H1 (cell line): ENCODE results near the gene COPA. TPM values are rescaled to one million over a fixed set of nuclear protein-coding genes. Genes with fewer than 3 reads are reported as not detected.
A peak's percentile ranks its signal among the peaks of the same experiment; 100 is the strongest.

Experiments used
- CTCF ChIA-PET: fragments of 300-600 bp; sonication (Branson Sonifier 250); formaldehyde crosslinking; loops from one replicate; lab custom pipeline; 2021; ENCODE audit not compliant: partially characterized antibody; lab: Charles Lee
- POLR2A ChIA-PET: fragments of 300-600 bp; sonication (Branson Sonifier 250); formaldehyde crosslinking; loops from one replicate; lab custom pipeline; 2021; ENCODE audit warnings: inconsistent platforms; ENCODE audit not compliant: partially characterized antibody; lab: Charles Lee
- DNase-seq, 2 experiments: peaks; one replicate each; pipeline versions ENCODE4 v3.0.0 to v3.0.0-alpha.2; 2010 to 2022; ENCODE audit warnings: low spot score in 2 of 2, low read depth in 1 of 2, mixed read lengths in 1 of 2
- FAIRE-seq: peaks from 2 replicates; lab custom pipeline; 2011; peaks lifted over from hg19 to GRCh38; lab: Jason Lieb, UNC
- H2AFZ ChIP-seq: 2 replicates; pipeline ENCODE4 v1.8.1; 2012; ENCODE audit warnings: low read length, inconsistent platforms
- H2AK5ac ChIP-seq: 2 replicates; pipeline ENCODE4 v1.6.1; 2013; ENCODE audit warnings: low read depth, low read length
- H2BK120ac ChIP-seq: replicated peaks from 2 replicates; pipeline ENCODE3; 2013; ENCODE audit warnings: low read depth, low read length, inconsistent platforms
- H2BK12ac ChIP-seq: 2 replicates; pipeline ENCODE4 v1.6.1; 2013; ENCODE audit warnings: low read depth, low read length
- H2BK15ac ChIP-seq: 2 replicates; pipeline ENCODE4 v1.6.1; 2013; ENCODE audit warnings: low read length
- H2BK20ac ChIP-seq: 2 replicates; pipeline ENCODE4 v1.6.1; 2013; ENCODE audit warnings: low read length
- H2BK5ac ChIP-seq: 2 replicates; pipeline ENCODE4 v1.6.1; 2013; ENCODE audit warnings: low read depth, low read length
- H3K14ac ChIP-seq: 2 replicates; pipeline ENCODE4 v1.6.1; 2013; ENCODE audit warnings: inconsistent platforms; ENCODE audit not compliant: insufficient read length
- H3K18ac ChIP-seq: 2 replicates; pipeline ENCODE4 v1.6.1; 2013; ENCODE audit warnings: low read length; ENCODE audit errors: extremely low read depth
- H3K23ac ChIP-seq: 2 replicates; pipeline ENCODE4 v1.6.1; 2013; ENCODE audit warnings: inconsistent platforms; ENCODE audit not compliant: insufficient read length
- H3K23me2 ChIP-seq: 2 replicates; pipeline ENCODE4 v1.6.1; 2013; ENCODE audit warnings: low read depth, low read length
- H3K27ac ChIP-seq: 2 replicates; pipeline ENCODE4 v1.6.1; 2011; ENCODE audit warnings: low read depth, low read length, inconsistent platforms
- H3K27me3 ChIP-seq, 4 experiments: replicated peaks in 1 of 4; 1 replicate in 1 of 4; 2 replicates in 3 of 4; pipeline versions ENCODE4 v1.6.1 to v1.8.1; 2011 to 2013; ENCODE audit warnings: low read length in 3 of 4, mild to moderate bottlenecking in 3 of 4, inconsistent platforms in 2 of 4, mixed read lengths in 2 of 4, moderate library complexity in 1 of 4; ENCODE audit not compliant: control insufficient read depth in 3 of 4, insufficient read depth in 3 of 4; ENCODE audit errors: extremely low read depth in 1 of 4
- H3K36me3 ChIP-seq, 4 experiments: 2 replicates each; pipeline versions ENCODE4 v1.6.1 to v1.8.1; 2011 to 2013; ENCODE audit warnings: mild to moderate bottlenecking in 4 of 4, low read length in 3 of 4, moderate library complexity in 2 of 4, control low read depth in 1 of 4, inconsistent platforms in 1 of 4; ENCODE audit not compliant: insufficient read depth in 4 of 4, control insufficient read depth in 2 of 4
- H3K4ac ChIP-seq: replicated peaks from 2 replicates; pipeline ENCODE3; 2013; ENCODE audit warnings: low read length, low read depth, mixed read lengths, inconsistent platforms; ENCODE audit not compliant: insufficient read length
- H3K4me1 ChIP-seq, 4 experiments: replicated peaks in 1 of 4; 1 replicate in 1 of 4; 2 replicates in 3 of 4; pipeline versions ENCODE4 v1.6.1 to v1.8.1; 2011 to 2013; ENCODE audit warnings: low read length in 3 of 4, inconsistent platforms in 2 of 4, mixed read lengths in 1 of 4; ENCODE audit not compliant: insufficient read depth in 4 of 4, control insufficient read depth in 3 of 4
- H3K4me2 ChIP-seq, 2 experiments: 2 replicates each; pipeline versions ENCODE4 v1.6.1 to v1.8.1; 2011 to 2013; ENCODE audit warnings: low read depth in 2 of 2, low read length in 2 of 2, control low read depth in 1 of 2, inconsistent platforms in 1 of 2, mild to moderate bottlenecking in 1 of 2; ENCODE audit not compliant: insufficient read depth in 1 of 2
- H3K4me3 ChIP-seq, 4 experiments: fragments of 200-600, 300-600 bp in 1 of 4; sonication (generic), shearing (Covaris generic), sonication (Bioruptor Twin) in 1 of 4; 2 replicates each; pipeline versions ENCODE4 v1.5.1 to v1.8.1; 2011 to 2016; ENCODE audit warnings: low read length in 4 of 4, low read depth in 3 of 4, control low read depth in 2 of 4, inconsistent platforms in 2 of 4, mild to moderate bottlenecking in 2 of 4, mixed read lengths in 1 of 4, moderate library complexity in 1 of 4; ENCODE audit not compliant: insufficient read depth in 2 of 4; ENCODE audit errors: extremely low read depth in 1 of 4
- H3K56ac ChIP-seq: replicated peaks from 2 replicates; pipeline ENCODE3; 2013; ENCODE audit warnings: low read depth, mild to moderate bottlenecking, mixed read lengths, low read length, inconsistent platforms; ENCODE audit not compliant: insufficient read length
- H3K79me1 ChIP-seq: 2 replicates; pipeline ENCODE4 v1.6.1; 2013; ENCODE audit warnings: low read depth, low read length, control low read depth
- H3K79me2 ChIP-seq, 2 experiments: 2 replicates each; pipeline versions ENCODE4 v1.6.1 to v1.8.1; 2012 to 2013; ENCODE audit warnings: low read length in 2 of 2, mild to moderate bottlenecking in 2 of 2, inconsistent platforms in 1 of 2; ENCODE audit not compliant: insufficient read depth in 2 of 2, control insufficient read depth in 1 of 2
- H3K9ac ChIP-seq, 4 experiments: replicated peaks in 1 of 4; 1 replicate in 1 of 4; 2 replicates in 3 of 4; pipeline versions ENCODE4 v1.6.1 to v1.8.1; 2011 to 2013; ENCODE audit warnings: low read depth in 3 of 4, low read length in 3 of 4, control low read depth in 2 of 4, mild to moderate bottlenecking in 2 of 4, moderate library complexity in 2 of 4, inconsistent platforms in 1 of 4; ENCODE audit errors: extremely low read depth in 1 of 4
- H3K9me3 ChIP-seq, 2 experiments: 2 replicates each; pipeline versions ENCODE4 v1.6.1 to v1.8.1; 2012 to 2013; ENCODE audit warnings: mild to moderate bottlenecking in 2 of 2, moderate library complexity in 2 of 2, control low read depth in 1 of 2, inconsistent platforms in 1 of 2, low read depth in 1 of 2, low read length in 1 of 2, mixed read lengths in 1 of 2; ENCODE audit not compliant: insufficient read depth in 2 of 2
- H4K20me1 ChIP-seq, 2 experiments: replicated peaks in 1 of 2; 2 replicates each; pipeline versions ENCODE3 to v1.8.1; 2011 to 2013; ENCODE audit warnings: inconsistent platforms in 2 of 2, low read length in 2 of 2, mild to moderate bottlenecking in 1 of 2; ENCODE audit not compliant: insufficient read depth in 2 of 2, control insufficient read depth in 1 of 2
- H4K5ac ChIP-seq: 2 replicates; pipeline ENCODE4 v1.6.1; 2013; ENCODE audit warnings: low read length, low read depth, mixed read lengths, inconsistent platforms; ENCODE audit not compliant: insufficient read length
- H4K8ac ChIP-seq: 2 replicates; pipeline ENCODE4 v1.8.0; 2013; ENCODE audit warnings: mild to moderate bottlenecking, moderate library complexity, low read length, inconsistent platforms; ENCODE audit not compliant: insufficient read depth; ENCODE audit errors: extremely low read depth
- H4K91ac ChIP-seq: replicated peaks from 2 replicates; pipeline ENCODE3; 2013; ENCODE audit warnings: low read length, mixed read lengths, inconsistent platforms; ENCODE audit not compliant: insufficient read length
- ASH2L ChIP-seq: fragments of 200-600, 300-600 bp; sonication (generic); IDR thresholded peaks from one replicate; pipeline ENCODE4 v1.7.1; 2017; ENCODE audit warnings: low read length
- GTF2F1 ChIP-seq: IDR thresholded peaks from 2 replicates; pipeline ENCODE4 v1.6.1; 2012; ENCODE audit warnings: low read depth, low read length, improper control_type of control experiment, borderline replicate concordance
- MAFK ChIP-seq: IDR thresholded peaks from 2 replicates; pipeline ENCODE4 v1.6.1; 2012; ENCODE audit warnings: low read depth, mild to moderate bottlenecking, improper control_type of control experiment, low read length
- POLR2AphosphoS5 ChIP-seq: IDR thresholded peaks from 2 replicates; pipeline ENCODE4 v1.6.1; 2011; ENCODE audit warnings: low read depth, low read length
- RAD21 ChIP-seq, 2 experiments: IDR thresholded peaks in 1 of 2; conservative IDR thresholded peaks in 1 of 2; 2 replicates each; pipeline ENCODE4 v1.6.1; 2011; ENCODE audit warnings: low read depth in 2 of 2, low read length in 2 of 2, improper control_type of control experiment in 1 of 2, inconsistent platforms in 1 of 2, mild to moderate bottlenecking in 1 of 2, moderate library complexity in 1 of 2
- SP1 ChIP-seq: IDR thresholded peaks from 2 replicates; pipeline ENCODE4 v1.6.1; 2011; ENCODE audit warnings: low read depth, low read length
- YY1 ChIP-seq: IDR thresholded peaks from 2 replicates; pipeline ENCODE4 v1.6.1; 2011; ENCODE audit warnings: low read depth, mild to moderate bottlenecking, low read length
- WGBS, 2 experiments: shearing (Covaris generic) in 1 of 2; methylation state at CpG; one replicate each; pipeline versions ENCODE4 v1.1.6 to v1.1.7; 2013 to 2015; ENCODE audit warnings: low lambda C conversion rate in 2 of 2, mixed read lengths in 2 of 2, inconsistent platforms in 1 of 2, low coverage in 1 of 2, missing lambda C conversion rate in 1 of 2; ENCODE audit not compliant: insufficient replicate concordance in 2 of 2, insufficient coverage in 1 of 2, insufficient read length in 1 of 2; ENCODE audit errors: extremely low coverage in 1 of 2, missing lambda C conversion rate in 1 of 2; 5-methylcytosine and 5-hydroxymethylcytosine counted together
- polyA plus RNA-seq, 7 experiments: library from polyadenylated mRNA; depleted of rRNA in 3 of 7; stranded (reverse) in 5 of 7; unstranded in 2 of 7; fragments of >200 nt in 5 of 7; fragments of 200-250 nt in 2 of 7; gene quantifications; 1 replicate in 5 of 7; 2 replicates in 1 of 7; 4 replicates in 1 of 7; pipeline versions ENCODE4 v1.2.1 to v1.2.3, GENCODE V29; 2011 to 2013; ENCODE audit warnings: missing spikeins in 2 of 7, mixed read lengths in 2 of 7
- total RNA-seq: library from RNA; stranded (reverse); fragmentation: NEBNext Ultra II Directional; extraction: Animal tissue kit (Norgen Biotek cat#: 25700); gene quantifications from 2 replicates; pipeline ENCODE4 v1.2.1, GENCODE V29; 2021
- TF ChIP-seq, protein P1 (sequence below): IDR thresholded peaks from 2 replicates; pipeline ENCODE4 v1.6.1; 2011; ENCODE audit warnings: low read length, improper control_type of control experiment
- TF ChIP-seq, protein P2 (sequence below), 3 experiments: IDR thresholded peaks; 1 replicate in 2 of 3; 2 replicates in 1 of 3; pipeline versions ENCODE4 v1.5.1 to v1.6.1; 2011; ENCODE audit warnings: low read length in 3 of 3, mild to moderate bottlenecking in 3 of 3, inconsistent platforms in 2 of 3, low read depth in 1 of 3, moderate library complexity in 1 of 3; ENCODE audit not compliant: insufficient read depth in 1 of 3; ENCODE audit errors: control extremely low read depth in 1 of 3

Gene COPA
- total and polyA plus RNA-seq, 2 of the 8 experiments (the other 6 are each of a cell fraction or from before 2014, with no cell fraction given), result 78.2 to 115 TPM

DNA sequence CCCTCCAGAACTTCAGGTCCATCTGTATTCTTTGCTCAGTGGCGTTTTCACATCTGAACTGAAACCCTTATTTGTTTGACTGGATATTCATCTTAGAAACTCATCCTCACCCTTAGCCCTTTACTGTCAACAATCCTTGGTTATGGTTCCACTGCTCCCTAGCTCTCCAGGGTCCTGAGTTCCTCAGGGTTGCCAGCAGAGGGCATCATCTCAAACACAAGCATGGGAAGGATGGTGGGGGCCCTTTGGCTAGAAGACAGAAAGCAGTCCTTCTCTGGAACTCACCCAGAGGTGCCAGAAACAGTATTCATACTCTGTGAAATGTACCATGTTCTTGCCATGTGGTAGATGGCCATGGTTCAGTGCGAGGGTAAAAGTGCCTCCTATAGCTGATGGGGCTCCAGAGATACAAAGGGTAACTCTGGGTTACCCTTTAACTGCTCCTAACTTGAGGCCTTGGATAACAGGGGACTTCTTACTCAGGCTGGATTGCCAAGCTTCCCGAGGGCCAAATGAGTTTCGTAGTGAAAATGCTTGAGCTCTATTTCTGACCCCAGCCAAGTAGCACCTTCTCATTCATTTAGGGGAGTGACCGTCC is 11.4 kb upstream of the COPA start:
- H2AFZ ChIP-seq, result no peak overlapping the region
- DNase-seq, result no peak
- H4K91ac ChIP-seq, result no peak overlapping the region
- no peak overlapping the region for H3K56ac ChIP-seq
- H2BK15ac ChIP-seq, result no peak overlapping the region
- no peak overlapping the region for H3K4me3 ChIP-seq
- ChIA-PET CTCF (interaction anchor here (0.8 to 26.0 kb wide), 28 partner anchors 8 to 252 kb away, joined by 3 to 683 read pairs (median 6); partner anchors contain the start of genes COPA, NCSTN and NHLH1), POLR2A (interaction anchor here (1.0 to 17.2 kb wide), 7 partner anchors 10 to 185 kb away, joined by 3 to 244 read pairs (median 5); partner anchors contain the start of genes COPA, NCSTN and NHLH1)
- no peak overlapping the region for H2AK5ac ChIP-seq
- no peak overlapping the region for H3K18ac ChIP-seq
- 80% methylated on average over 5 of the region's 5 CpGs; no CpG with 5 or more reads in 1 of the 2 experiments for WGBS, 2 experiments
- no peak overlapping the region for H3K4ac ChIP-seq
- H2BK12ac ChIP-seq, result no peak overlapping the region
- no peak overlapping the region for H2BK20ac ChIP-seq
- H3K79me1 ChIP-seq, result no peaks in the 10 kb centered on the region
- H3K9ac ChIP-seq, result no peak overlapping the region
- H3K4me2 ChIP-seq, result no peak overlapping the region
- H3K23ac ChIP-seq, result no peak overlapping the region
- H3K36me3 ChIP-seq, result peaks cover 31 to 74% (median 66%) of the 10 kb centered on the region in 4 experiments
- FAIRE-seq, result peak; percentile 77
- H3K27me3 ChIP-seq, result no peaks in the 10 kb centered on the region
- no peak overlapping the region for H3K14ac ChIP-seq
- no peak overlapping the region for H4K5ac ChIP-seq
- H3K4me1 ChIP-seq, result no peaks in the 10 kb centered on the region
- peaks cover 0 to 5% of the 10 kb centered on the region in 2 experiments for H4K20me1 ChIP-seq
- H2BK5ac ChIP-seq, result no peak overlapping the region
- no peaks in the 10 kb centered on the region for H3K9me3 ChIP-seq
- no peak overlapping the region for H2BK120ac ChIP-seq
- no peak overlapping the region for H3K27ac ChIP-seq
- H4K8ac ChIP-seq, result no peak overlapping the region
- no peaks in the 10 kb centered on the region for H3K23me2 ChIP-seq
- H3K79me2 ChIP-seq, result no peaks in the 10 kb centered on the region
- TF ChIP-seq ASH2L (no peak), YY1 (0 out of 2 replicates have a peak, but pooled peaks have one; percentile 21), RAD21 (IDR thresholded peaks at IDR 0.05 in 1 of 2, conservative IDR thresholded peaks at IDR 0.05 in 1 of 2; ENCODE audit: low read depth in 2 of 2, low read length in 2 of 2) (peak; percentile 65 to 76), MAFK (no peak), SP1 (no peak), GTF2F1 (no peak), POLR2AphosphoS5 (no peak)
- TF ChIP-seq, protein P1, sequence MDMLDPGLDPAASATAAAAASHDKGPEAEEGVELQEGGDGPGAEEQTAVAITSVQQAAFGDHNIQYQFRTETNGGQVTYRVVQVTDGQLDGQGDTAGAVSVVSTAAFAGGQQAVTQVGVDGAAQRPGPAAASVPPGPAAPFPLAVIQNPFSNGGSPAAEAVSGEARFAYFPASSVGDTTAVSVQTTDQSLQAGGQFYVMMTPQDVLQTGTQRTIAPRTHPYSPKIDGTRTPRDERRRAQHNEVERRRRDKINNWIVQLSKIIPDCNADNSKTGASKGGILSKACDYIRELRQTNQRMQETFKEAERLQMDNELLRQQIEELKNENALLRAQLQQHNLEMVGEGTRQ, result no peak
- TF ChIP-seq, protein P2, sequence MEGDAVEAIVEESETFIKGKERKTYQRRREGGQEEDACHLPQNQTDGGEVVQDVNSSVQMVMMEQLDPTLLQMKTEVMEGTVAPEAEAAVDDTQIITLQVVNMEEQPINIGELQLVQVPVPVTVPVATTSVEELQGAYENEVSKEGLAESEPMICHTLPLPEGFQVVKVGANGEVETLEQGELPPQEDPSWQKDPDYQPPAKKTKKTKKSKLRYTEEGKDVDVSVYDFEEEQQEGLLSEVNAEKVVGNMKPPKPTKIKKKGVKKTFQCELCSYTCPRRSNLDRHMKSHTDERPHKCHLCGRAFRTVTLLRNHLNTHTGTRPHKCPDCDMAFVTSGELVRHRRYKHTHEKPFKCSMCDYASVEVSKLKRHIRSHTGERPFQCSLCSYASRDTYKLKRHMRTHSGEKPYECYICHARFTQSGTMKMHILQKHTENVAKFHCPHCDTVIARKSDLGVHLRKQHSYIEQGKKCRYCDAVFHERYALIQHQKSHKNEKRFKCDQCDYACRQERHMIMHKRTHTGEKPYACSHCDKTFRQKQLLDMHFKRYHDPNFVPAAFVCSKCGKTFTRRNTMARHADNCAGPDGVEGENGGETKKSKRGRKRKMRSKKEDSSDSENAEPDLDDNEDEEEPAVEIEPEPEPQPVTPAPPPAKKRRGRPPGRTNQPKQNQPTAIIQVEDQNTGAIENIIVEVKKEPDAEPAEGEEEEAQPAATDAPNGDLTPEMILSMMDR (IDR thresholded peaks at IDR 0.05; ENCODE audit: control extremely low read depth in 1 of 3, insufficient read depth in 1 of 3, low read depth in 1 of 3, low read length in 3 of 3), result peak; percentile 78 to 83 (median 81)
